RWPE2 (cell line): Measurements from ENCODE around the gene MILR1.

ENCODE experiments used
- ATAC-seq: fragments of 200-7000 bp; cut with Tn5 transposase; 3 replicates; pipeline ENCODE4 v1.9.1; 2021; ENCODE audit warnings: low read depth
- DNase-seq: peaks from one replicate; pipeline ENCODE4 v3.0.0-alpha.2; 2020; ENCODE audit warnings: low spot score
- H3K27ac ChIP-seq: fragments of 450-650 bp; 2 replicates; pipeline ENCODE4 v1.5.1; 2017; ENCODE audit warnings: mild to moderate bottlenecking; ENCODE audit not compliant: poor library complexity, severe bottlenecking
- H3K27me3 ChIP-seq: fragments of 250-450 bp; sonication (Bioruptor Pico); 2 replicates; pipeline ENCODE4 v1.5.1; 2021; ENCODE audit warnings: mild to moderate bottlenecking, moderate library complexity; ENCODE audit not compliant: insufficient read depth, poor library complexity, severe bottlenecking
- H3K36me3 ChIP-seq: fragments of 250-450 bp; sonication (Bioruptor Pico); 2 replicates; pipeline ENCODE4 v1.5.1; 2020; ENCODE audit warnings: low read depth, mild to moderate bottlenecking, moderate library complexity
- H3K4me1 ChIP-seq: fragments of 250-450 bp; sonication (Bioruptor Pico); 2 replicates; pipeline ENCODE4 v1.5.1; 2021; ENCODE audit warnings: mild to moderate bottlenecking, moderate library complexity; ENCODE audit not compliant: insufficient read depth, poor library complexity, severe bottlenecking
- H3K4me3 ChIP-seq: fragments of 250-450 bp; sonication (Bioruptor Pico); 2 replicates; pipeline ENCODE4 v1.5.1; 2021; ENCODE audit warnings: mild to moderate bottlenecking, moderate library complexity; ENCODE audit not compliant: severe bottlenecking
- H3K9me3 ChIP-seq: fragments of 250-450 bp; sonication (Bioruptor Pico); 2 replicates; pipeline ENCODE4 v1.5.1; 2021; ENCODE audit warnings: mild to moderate bottlenecking, moderate library complexity; ENCODE audit not compliant: severe bottlenecking
- CTCF ChIP-seq: fragments of 450-650 bp; IDR thresholded peaks from one replicate; pipeline ENCODE4 v1.5.1; 2017; ENCODE audit warnings: mild to moderate bottlenecking, moderate library complexity; ENCODE audit not compliant: poor library complexity, severe bottlenecking

MILR1 gene

DNA sequence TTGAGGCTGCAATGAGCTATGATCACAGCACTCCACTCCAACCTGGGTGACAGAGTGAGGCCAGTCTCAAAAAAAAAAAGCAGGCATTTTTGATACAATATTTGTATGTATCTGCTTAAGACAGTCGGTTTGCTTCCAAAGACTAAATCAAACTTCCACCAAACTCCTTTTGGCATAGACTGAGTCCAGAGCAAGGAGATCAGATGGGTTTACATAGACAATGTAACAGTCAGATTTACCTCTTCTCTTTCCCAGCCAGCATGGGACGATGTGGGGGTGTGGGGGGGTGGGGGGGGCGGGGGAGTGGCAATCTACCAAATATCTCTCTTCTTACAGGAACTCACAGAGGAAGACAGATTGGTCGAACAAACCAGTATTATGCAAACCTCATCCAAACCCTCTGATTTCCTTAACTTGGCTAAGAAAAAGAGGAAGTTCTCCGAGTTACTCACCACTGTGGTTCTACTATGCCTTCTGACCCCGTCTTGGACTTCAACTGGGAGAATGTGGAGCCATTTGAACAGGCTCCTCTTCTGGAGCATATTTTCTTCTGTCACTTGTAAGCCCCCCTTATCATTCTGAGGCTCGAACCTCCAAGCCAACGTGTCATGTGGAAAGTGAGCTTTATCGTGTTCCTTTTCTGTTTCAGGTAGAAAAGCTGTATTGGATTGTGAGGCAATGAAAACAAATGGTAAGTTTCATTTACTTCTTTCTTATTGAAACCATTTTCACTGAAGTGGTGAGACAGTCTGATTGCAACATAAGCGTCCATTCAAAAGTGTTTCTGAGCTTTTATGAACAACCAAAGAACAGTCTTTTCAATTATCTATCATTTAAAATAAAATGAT, at the start of gene MILR1:
Gene MILR1, plus strand, starts transcription at position 451 of the 848 bp plus-strand sequence. Its CDS starts 54 bp downstream, at position 505.
- Histone ChIP-seq H3K4me1 (peaks cover 6% of the 10 kb centered on the region), H3K27me3 (no peaks in the 10 kb centered on the region), H3K27ac (peak within 1 kb of the TSS; percentile 39), H3K9me3 (no peaks in the 10 kb centered on the region), H3K36me3 (no peaks in the 10 kb centered on the region), H3K4me3 (no peak within 1 kb of the TSS)
- TF ChIP-seq CTCF = no peak
- DNase-seq = no peak
- ATAC-seq = peak; percentile 92

- Histone ChIP-seq H3K36me3 (no peaks in the 10 kb centered on the region), H3K9me3 (no peaks in the 10 kb centered on the region)
- TF ChIP-seq CTCF = no peak
These were observed 49.2 kb upstream of the MILR1 start for GRCh38 chr17:64399767-64400156.

DNA sequence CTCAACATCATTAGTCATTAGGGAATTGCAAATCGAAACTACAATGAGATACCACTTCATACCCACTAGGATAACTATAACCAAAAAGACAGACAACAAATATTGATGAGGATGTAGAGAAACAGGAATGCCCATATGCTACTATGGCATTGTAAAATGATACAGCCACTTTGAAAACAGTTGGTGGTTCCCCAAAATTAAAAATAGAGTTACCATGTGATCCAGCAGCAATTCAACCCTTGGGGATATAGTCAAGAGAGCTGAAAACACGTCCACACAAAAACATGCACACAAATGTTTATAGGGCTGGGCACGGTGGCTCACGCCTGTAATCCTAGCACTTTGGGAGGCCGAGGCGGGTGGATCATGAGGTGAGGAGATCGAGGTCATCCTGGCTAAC, 48.3 kb upstream of the MILR1 start:
- no peak for ATAC-seq
- Histone ChIP-seq H3K27me3 (no peaks in the 10 kb centered on the region), H3K9me3 (no peaks in the 10 kb centered on the region), H3K4me3 (no peak overlapping the region), H3K4me1 (peaks cover 7% of the 10 kb centered on the region), H3K27ac (no peak overlapping the region), H3K36me3 (no peaks in the 10 kb centered on the region)
- no peak for DNase-seq
- TF ChIP-seq CTCF = no peak

More at GRCh38 chr17:64399767-64400156, 49.2 kb upstream of the MILR1 start:
- DNase-seq = no peak
- H3K27me3 ChIP-seq = no peaks in the 10 kb centered on the region
- H3K4me1 ChIP-seq = peaks cover 7% of the 10 kb centered on the region
- H3K27ac ChIP-seq = peak overlapping the region; percentile 22
- no peak overlapping the region for H3K4me3 ChIP-seq
- ATAC-seq = peak; percentile 35; the same call in 1 of the 3 replicates

DNA sequence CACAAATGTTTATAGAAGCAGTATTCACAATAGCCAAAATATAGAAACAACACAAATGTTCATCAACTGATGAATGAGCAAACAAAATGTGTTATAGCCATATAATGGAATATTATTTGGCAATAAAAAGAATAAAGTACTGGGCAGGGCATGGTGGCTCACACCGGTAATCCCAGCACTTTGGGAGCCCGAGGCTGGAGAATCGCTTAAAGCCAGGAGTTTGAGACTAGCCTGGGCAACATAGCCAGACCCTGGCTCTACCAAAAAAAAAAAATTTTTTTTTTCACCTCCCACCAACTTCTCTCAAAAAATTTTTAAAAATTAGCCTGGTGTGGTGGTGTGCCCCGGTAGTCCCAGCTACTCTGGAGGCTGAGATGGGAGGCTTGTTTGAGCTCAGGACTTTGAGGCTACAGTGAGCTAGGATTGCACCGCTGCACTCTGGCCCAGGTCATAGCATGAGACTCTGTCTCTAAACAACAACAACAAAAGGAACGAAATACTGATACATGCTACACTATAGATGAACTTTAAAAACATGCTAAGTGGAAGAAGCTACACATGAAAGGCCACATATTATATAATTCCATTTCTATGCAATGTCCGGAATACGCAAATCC, 47.6 kb upstream of the MILR1 start:
- DNase-seq (no peak), ATAC-seq (no peak)
- Histone ChIP-seq H3K4me3 (no peak overlapping the region), H3K27ac (no peak overlapping the region), H3K36me3 (no peaks in the 10 kb centered on the region), H3K27me3 (no peaks in the 10 kb centered on the region), H3K4me1 (peaks cover 7% of the 10 kb centered on the region), H3K9me3 (no peaks in the 10 kb centered on the region)
- no peak for TF ChIP-seq CTCF

- DNase-seq = no peak
- Histone ChIP-seq H3K4me1 (peaks cover 7% of the 10 kb centered on the region), H3K4me3 (no peak overlapping the region), H3K27me3 (no peaks in the 10 kb centered on the region), H3K36me3 (no peaks in the 10 kb centered on the region), H3K27ac (no peak overlapping the region), H3K9me3 (no peaks in the 10 kb centered on the region)
- no peak for TF ChIP-seq CTCF
- no peak for ATAC-seq
These were observed 47.0 kb upstream of the MILR1 start for GRCh38 chr17:64401941-64402340.
